A204.1 (cell line): ENCODE results near the gene RGL1.
"Not testable (repeated sequence)": the region's sequence is repeated elsewhere in the genome, so short reads cannot be mapped to it uniquely, and the experiment has no call there.

Experiments
- FAIRE-seq: peaks from 2 replicates; lab custom pipeline; 2012; peaks lifted over from hg19 to GRCh38; lab: Jason Lieb, UNC

RGL1 gene

DNA sequence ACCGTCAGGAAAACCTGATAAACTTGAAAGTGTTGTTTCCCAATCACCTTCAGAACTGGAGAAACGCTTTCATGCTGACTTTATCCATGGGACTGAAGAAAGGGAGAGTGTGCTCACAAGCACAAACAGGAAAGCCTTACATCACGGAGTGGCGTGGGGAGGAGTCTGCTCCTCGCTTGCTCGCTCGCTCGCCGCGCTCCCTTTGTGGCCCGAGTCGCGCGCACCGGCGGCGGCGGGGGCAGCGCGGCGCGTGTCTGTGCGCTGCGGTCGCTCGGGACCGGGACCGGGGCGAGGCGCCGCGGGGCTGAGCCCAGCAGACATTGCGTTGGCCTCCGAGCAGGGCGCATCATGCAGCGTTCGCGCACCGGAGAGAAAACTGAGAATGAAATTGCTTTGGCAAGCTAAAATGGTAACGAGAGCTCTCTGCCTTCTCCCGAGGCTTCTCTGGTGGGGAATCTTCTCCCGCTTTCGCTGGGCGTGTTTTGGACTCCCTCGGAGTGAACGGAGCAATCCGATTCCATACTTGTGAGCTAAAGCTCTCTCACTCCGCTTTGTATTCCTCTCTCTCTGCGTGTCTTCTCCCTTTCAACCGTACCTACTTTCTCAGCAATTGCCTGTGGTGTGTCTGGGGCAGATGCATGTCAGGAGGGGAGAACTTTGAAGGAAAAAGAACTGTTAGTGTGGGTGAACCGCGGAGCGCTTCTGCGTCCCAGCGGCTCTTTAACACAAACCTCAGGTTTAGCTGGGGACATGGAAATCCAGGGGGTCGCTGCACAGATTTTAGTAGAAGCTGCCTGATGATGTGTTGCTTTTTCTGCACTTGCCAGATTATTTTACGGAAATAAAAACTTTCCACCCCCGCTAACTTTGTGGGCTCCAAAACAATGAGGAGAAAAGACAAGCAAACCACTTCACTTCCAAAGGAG, at the start of gene RGL1:
Gene RGL1, plus strand, starts transcription at position 205 of the 926 bp plus-strand sequence. Its CDS starts 178 bp downstream, at position 383.
- FAIRE-seq: no peak

DNA sequence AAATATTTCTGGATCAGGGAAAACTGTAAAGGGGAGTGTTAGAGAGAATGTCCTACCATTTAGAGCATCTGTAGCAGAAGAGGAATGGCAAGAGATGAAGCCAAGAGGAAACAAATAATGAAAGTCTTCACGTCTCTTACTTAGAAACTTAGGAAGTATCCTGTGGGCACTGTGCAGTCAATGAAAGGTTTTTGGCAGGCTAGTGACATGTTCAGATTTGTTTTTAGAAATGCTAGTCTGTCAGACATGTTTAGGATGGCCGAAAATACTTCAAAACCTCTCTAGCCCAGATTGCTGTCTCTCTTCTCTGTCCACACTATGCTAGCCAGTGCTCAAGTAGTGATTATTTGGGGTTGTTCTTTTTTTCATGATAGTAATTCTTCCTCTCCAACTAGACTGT, 48.6 kb upstream of the RGL1 start:
- FAIRE-seq: no peak

DNA sequence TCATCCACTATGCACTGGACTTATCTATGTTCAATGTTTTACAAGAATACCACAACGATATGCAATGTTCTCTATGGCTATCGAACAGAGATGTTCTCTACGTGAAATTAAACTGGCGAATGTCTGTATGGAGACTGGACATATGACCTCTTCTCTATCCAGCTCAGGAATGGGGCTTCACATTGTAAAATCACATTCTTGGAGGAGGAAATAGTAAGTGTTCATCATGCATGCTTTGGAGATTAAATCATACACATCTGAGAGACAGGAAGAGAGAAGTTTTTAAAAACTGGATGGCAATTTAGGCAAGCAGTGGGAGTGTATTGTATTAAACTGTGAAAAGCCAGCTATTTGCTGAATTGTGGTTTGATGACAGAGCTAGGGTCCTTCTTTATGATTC, 47.9 kb upstream of the RGL1 start:
- FAIRE-seq: no peak

DNA sequence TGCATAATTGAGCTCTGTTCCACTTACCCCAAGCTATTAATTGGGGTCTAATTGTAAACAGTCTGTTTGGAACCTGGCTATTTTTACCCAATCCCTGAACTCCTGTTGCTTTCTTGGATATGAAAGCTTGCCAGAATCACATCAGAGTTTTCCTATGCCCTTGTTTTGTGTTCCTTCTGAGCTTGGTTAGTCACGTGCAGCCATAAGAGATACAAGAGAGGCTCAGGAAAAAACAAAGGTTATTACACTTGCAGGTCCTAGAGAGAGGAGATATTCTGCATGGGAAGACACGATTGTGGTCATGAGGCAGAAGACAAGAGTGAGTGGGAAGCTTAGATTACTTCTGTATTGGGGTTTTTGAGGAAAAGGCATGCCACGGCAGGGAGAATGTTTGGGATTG, 46.0 kb upstream of the RGL1 start:
- no peak for FAIRE-seq

DNA sequence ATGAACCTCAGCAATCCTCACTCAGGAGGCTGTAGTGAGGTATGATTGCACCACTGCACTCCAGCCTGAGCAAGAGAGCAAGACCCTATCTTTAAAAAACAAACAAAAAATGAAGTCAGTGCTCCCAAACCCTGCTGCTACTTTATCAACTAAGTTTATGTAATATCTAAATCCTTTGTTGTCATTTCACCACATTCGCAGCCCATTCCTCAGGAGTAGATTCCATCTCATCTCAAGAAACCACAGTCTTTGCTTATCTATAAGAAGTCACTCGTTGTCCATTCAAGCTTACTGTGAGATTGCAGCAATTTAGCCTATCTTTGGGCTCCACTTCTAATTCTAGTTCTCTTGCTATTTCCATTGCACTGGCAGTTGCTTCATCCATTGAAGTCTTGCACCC, 44.3 kb upstream of the RGL1 start:
- no peak for FAIRE-seq

DNA sequence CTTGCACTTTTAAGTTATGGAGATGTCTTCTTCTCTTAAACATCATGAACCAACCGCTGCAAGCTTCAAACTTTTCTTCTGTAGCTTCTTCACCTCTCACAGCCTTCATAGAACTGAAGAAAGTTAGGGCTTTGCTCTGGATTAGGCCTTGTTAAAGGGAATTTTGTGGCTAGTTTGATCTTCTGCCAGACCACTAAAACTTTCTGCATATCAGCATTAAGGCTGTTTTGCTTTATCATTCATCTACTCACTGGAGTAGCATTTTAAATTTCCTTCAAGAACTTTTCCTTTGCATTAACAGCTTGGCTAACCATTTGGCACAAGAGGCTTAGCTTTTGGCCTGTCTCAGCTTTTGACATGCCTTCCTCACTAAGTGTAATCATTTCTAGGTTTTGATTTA, 43.0 kb upstream of the RGL1 start:
- FAIRE-seq: no peak

DNA sequence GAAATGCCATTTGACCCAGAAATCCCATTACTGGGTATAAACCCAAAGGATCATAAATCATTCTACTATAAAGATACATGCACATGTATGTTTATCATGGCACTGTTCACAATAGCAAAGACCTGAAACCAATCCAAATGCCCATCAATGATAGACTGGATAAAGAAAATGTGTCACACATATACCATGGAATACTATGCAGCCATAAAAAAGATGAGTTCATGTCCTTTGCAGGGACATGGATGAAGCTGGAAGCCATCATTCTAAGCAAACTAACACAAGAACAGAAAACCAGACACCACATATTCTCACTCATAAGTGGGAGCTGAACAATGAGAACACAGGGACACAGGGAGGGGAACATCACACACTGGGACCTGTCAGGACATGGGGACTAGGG, 42.1 kb upstream of the RGL1 start:
- not testable (repeated sequence) for FAIRE-seq

DNA sequence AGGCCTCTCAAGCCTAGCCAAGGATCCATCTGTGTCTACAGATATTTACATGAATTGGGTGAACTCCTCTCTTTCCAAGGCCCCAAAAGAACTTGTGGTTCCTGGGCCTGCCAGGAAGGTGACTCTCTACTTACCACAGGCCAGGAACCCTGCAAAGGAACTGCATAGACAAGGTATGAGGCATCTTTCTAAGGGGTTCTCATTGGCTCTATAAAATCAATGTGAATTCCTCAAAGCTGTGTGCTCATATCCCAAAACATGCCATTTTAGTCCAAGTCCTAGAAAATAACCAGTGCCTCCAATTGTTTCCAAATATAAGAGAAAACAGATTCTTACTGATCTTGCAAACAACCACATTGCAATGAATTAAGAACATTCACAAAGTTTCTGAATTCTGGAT, 39.9 kb upstream of the RGL1 start:
- FAIRE-seq: no peak

DNA sequence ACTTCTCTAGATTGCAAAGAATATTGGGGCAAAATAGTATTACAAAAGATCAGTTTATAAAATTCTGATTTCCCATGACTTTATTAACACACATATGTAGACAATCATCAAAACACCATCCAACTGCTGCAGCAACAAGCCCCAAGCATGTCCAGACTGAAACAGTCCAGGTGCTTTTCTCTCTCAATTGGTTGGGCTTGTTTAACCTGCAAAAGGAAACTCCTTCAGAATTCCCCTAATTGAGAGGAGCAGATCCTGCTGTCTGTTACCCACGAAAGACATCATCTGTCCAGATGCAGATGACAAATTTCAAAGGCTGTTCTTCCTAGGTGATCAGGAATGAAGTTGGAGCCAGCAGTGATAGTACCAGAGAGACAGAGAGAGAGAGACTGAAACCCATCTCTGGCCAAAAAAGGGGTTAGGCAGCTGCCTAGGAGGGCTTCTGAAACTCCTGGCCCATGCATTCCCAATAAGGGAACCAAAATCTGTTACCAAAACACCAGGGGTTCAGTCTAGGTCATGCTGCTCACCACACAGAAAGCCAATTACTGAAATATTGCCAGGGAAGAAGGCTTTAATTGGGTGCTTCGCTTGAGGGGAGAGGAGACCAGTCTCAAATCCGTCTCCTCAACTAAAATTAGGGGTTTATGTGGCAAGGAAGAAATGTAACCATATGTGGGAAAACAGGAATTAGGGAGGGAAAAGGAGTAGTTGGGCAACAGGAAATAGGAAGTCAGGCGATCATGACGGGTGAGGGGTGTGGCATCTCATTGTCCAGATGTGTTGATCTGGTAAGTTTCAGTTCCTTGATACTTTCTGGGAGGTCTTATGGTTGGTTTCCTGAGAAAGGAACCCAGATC, 34.7 kb upstream of the RGL1 start:
- FAIRE-seq: no peak

DNA sequence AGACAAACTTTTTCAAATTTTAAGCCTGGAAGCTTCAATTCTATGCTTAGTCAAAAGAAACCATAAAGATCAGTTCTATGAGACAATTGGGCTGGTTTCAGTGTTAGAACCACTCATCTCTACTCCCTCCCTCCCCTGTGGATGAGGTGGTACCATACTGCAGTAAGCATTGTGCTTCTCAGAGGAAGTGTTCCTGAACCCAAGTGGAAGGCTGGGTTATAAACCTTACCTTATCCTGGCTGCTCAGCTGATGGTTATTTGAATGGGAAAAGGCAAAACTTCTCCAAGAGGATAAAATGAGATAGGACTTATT, 34.1 kb upstream of the RGL1 start:
- no peak for FAIRE-seq

DNA sequence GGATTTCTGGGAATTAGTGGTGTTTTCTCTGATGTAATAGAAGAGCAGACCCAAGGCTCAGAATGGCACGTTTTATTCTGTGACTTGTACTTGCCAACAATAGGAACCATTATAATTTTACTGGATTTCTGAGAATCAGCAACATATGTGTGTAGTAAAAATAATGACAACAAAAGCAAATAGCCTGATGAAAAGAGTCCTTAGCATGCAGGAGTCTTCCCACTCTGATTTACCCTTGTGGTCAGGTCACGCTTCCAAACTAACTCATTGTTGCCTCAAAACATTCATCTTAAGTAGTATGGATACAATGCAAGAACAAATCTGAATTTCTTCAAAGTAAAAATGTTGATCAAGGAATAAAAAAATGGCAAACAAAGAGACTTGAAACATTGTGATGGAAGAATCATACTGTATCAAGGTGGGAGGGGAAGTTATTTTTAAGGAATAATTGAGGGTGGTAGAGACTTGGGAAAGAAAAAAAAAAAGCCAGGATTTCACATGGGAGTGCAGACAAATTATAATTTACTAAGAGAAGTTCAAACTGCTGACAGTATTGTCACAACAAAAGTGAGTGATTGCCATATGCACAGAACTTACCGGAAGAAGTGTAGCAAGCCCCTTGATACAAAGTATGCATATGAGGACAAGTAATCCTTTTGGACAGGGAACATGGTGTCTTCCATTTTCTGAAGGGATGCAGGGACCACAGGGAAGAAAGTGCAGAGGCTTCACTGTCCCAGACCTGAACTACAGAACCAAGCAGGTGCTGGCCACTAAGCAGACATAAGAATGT, 31.2 kb upstream of the RGL1 start:
- no peak for FAIRE-seq

DNA sequence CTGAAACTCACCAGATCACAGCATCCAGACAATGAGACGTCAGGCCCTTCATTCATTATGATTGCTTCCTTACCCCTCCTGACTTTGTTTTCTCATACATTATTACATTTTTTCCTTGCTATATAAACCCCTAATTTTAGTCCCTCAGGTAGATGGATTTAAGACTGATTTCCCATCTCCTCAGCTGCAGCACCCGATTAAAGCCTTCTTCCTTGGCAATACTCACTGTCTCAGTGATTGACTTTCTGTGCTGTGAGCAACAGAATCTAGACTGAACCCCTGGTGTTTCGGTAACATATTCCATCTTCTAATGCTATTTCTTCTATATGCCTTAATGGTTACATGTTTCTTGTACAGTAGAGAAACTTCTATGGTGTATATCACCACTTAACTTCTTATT, 30.0 kb upstream of the RGL1 start:
- no peak for FAIRE-seq

DNA sequence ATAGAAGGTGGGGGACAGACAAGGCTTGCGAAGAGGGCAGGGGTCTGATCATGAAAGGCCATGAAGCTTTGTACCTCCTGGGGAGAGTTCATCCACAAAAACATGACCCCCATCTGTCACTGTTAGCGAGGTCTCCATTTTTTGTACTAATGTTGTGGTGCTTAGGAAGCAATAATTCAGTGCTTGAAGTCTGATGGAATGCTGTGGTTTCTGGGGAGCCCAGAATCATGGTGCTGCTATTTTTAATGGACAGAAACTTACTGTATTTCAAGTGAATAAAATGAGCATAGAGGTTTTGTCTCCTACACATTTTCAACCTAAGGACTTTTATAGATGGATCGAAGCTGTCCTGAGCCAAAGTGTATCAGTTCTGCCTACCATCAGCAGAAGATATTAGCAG, 28.2 kb upstream of the RGL1 start:
- no peak for FAIRE-seq

DNA sequence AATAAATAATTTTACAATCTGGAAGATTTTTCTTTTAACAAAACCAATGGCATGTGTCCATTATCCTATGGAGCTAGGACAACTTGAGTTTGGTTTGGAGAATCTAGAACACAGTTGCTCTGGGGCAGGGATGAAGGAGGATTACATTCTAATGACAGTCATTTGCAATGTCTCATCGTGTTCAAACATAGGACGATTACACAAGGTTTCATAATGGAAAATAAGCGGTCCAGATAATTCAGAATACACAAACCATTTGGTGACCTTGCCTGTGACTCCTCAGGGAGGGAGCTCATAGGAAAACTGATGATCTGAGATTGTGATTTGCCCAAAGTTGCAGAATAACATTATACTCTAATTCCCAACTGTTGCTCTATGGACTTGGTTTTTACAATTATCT, 27.6 kb upstream of the RGL1 start:
- no peak for FAIRE-seq

DNA sequence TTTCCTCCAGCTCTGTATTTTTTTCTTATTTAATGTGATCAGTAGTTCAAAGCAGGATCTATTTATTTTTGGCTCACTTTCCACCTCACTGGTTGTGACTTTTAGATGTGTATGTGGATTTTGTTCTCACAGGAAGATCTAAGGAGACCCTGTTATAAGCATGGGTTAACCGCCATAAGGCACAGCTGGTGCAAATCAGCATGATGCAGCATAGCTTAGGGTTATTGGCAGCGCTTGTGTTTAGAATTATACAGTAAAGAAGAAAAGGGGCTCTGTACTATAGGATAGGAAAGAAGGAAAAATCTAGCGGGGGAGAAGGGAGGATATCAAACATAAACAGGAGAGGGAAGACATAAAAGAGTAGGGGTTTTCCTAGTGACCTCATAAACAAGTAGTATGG, 26.9 kb upstream of the RGL1 start:
- FAIRE-seq: no peak

DNA sequence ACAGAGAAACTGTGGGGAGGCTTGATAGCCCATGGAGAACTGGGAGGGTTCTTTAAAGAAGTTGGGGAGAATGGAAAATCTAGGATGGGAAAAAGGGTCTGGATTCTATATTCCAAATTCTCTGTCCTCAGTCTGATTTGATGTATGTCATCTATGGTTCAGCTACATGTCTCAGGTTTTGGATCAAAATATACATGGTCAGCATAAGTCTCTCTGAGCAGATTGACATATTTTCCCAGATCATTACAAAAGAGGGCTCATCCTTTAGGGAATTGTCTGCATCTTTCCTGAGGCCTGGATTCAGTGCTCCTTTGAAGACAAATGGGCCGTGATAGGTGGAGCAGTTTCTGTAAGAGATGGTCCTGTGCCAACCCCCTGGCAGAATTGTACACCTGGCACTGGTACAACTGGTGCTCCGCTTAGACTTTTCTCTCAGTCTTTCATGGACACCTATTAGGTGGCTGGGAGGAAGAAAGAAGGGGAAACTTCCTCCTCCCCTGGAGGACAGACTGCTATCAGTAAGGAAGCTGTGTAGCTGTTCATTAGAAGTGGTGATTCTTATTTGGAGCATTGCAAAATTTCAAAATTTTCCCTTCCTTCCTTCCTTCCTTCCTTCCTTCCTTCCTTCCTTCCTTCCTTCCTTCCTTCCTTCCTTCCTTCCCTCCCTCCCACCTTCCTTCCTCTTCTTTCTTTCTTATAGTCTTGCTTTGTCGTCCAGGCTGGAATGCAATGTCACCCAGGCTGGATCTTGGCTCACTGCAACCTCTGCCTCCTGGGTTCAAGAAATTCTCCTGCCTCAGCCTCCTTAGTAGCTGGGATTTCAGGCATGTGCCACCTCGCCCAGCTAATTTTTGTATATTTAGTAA, 26.1 kb upstream of the RGL1 start:
- FAIRE-seq: no peak

DNA sequence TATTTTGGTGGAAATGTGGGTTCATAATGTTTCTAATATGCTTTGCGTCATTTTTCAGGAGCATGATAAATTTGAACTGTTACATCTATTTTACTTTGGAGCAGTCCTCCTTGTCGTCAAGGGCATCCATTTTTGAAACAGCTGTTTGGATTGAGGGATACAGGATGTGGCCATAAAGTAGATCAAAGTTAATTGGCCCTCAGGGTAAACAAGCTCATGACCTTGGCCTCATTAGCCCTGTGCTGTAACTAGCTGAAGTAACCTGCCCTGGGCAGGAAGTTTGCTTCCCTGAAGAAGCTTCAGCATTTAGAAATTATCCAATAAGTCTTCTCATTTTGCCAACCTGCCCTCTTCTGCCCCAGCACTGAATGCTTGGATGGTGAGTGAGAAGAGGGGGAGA, 24.8 kb upstream of the RGL1 start:
- FAIRE-seq: no peak

DNA sequence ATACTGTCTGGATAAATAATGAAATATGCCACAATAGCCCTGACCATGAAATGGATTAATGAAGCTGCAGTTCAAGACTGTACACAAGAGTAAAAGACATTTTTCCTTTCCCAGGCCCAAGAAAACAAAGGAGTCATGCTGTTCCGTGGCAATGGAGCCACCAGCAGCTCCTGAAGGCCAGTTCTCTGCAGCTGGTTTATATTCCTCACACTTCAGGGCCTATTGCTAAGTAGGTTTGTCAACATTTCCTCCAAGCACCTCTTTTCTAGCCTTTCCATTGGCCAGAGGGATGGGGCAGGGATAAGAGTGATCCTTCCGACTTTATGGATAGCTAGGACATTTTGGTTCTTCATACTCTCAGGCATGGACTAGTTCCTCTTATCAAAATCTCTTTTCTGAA, 24.2 kb upstream of the RGL1 start:
- no peak for FAIRE-seq

DNA sequence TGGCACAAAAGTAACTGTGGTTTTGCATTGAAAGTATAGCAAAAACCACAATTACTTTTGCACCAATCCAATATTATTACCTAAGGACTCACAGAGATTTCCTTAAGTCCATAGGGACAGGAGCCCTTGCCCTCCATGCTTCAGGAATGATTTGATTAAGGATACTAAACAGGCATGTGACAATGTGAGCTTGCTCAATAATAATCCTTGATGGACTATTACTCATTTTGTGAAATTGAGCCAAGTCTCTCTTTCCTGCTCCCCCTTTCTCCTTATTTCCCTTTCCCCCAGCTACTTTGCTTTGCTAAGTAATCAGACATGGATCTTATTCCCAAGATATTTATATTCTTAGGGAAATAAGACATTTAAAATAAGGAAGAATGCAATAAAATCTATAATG, 21.6 kb upstream of the RGL1 start:
- FAIRE-seq: no peak

DNA sequence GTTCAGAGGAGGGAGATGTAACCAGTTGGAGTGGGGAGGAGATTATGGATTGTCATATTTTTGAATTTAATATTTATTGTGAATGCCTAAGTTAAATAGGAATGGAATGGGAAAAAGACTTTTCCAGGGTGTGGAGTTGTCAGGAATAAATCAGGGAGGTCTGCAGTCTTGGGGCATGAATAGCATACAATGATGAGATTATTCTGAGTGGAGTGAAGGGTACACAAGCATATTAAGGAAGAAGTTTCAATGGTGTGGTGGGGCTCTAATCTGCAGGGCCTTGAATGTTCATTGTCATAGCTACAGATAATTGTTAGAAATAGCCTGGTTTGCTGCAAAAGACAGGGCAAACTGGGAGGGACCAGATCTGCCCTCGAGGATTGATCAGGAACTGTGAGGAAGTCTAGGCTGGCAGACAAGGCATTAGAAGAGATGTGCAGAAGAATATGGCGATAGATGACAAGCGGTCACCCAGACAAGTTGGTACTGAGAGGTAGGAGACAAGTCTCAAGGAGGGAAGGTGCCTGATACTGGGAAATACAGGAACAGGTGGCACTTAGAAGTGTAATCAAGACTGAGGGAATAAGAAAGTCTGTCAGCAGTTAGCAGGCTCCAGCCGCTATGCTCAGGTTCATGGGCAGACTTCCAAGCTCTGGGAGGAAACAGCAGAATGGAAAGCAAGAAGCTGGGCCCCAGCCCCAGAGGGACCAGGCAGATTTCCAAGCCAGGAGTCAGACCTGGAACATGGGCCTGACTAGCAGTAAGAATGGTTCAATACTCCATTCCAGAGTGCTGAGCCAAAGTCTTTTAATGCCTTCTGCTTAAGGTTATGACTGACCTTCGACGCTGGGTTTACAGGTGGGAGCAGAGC, 20.9 kb upstream of the RGL1 start:
- no peak for FAIRE-seq

DNA sequence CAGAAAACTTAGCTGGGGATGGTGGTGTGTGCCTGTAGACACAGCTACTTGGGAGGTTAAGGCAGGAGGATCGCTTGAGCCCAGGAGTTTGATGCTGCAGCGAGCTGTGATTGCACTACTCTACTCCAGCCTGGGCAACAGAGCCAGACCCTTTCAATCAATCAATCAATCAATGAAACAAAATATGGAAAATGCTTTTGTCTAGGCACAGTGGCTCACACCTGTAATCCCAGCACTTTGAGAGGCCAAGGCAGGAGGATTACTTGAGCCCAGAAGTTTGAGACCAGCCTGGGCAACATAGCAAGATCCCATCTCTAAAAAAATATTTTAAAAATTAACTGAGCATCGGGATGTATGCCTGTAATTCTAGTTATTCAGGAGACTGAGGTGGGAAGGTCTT, 19.0 kb upstream of the RGL1 start:
- FAIRE-seq: not testable (repeated sequence)
